ENCODE measurements around the gene RBM39.
A peak's percentile ranks its signal among the peaks of the same experiment; 100 is the strongest.
"Not testable (repeated sequence)": the region's sequence is repeated elsewhere in the genome, so short reads cannot be mapped to it uniquely, and the experiment has no call there.

Gene RBM39

GRCh38 chr20:35706591-35707529 lies 35.2 kb downstream of the RBM39 start:
- not testable (repeated sequence) for DNase-seq (ENCODE audit: low read depth)

- not testable (repeated sequence) for DNase-seq (ENCODE audit: low read depth)
These were observed 36.2 kb downstream of the RBM39 start for GRCh38 chr20:35705894-35706293.

DNA sequence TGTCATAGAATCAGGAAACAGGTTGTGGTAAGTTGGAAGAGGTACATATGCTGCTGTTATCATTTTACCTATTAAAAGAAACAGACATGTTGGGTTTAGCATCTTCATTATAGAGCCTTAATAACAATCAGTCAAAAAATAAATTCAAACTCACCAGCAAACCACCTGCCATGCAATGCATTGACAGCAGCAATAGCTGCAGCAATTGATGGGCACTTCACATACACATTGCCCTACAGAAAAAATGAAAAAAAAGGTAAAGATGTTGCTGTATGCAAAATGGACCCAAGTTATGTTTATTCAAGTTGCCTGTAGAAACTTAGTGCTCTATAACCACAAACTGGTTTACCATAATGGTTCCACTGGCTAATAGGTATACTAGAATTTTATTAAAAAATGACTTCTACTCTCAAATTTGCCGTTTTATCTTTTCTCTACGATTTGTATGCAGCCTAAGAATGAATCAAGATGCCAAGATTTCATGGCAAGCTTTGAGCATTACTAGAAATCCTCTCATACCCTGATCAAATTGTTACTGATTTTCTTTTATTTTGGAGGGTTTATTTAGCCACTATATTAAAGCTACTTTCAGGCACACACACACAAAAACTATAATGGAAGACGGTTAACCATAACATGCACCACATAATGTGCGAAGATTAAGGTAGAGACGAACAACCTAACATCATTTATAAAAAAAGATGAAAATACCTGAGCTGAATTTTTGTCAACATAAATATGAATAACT lies 37.4 kb downstream of the RBM39 start:
- no peak for DNase-seq (ENCODE audit: low read depth)

- DNase-seq (ENCODE audit: low read depth) = no peak
These were observed 39.0 kb downstream of the RBM39 start for GRCh38 chr20:35702824-35703695.

DNA sequence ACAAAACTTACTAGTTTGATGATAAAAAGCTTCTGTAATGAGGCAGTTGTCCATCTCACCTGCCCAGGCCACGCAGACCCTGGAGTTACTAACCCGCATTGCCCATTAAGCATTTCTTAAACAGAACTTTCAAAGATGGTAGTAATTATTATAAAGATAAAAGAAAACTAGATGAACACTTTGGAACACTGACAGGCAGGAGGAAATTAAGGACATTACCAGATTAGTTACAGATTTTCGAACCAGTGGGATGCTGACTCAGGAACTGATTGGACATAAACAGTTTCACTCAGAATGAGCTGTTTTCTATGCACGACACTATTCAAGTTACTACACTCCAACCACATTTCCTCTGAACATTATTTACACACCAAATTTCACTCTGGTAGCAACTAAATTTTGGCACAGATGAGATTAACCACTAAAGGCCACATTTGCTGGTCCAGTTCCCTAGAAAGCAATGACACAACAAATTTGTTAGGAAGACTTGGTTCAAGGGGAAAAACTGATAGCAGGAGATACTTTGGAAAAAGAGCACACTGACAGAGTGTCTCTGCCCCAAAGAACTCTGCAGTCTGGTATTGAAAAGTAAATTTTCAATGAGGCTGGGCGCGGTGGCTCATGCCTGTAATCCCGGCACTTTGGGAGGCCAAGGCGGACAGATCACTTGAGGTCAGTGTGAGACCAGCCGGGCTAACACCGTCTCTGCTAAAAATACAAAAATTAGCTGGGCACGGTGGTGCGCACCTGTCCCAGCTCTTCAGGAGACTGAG lies 39.8 kb downstream of the RBM39 start:
- DNase-seq (ENCODE audit: low read depth) = no peak

GRCh38 chr20:35700625-35701148 lies 41.4 kb downstream of the RBM39 start:
- no peak for DNase-seq (ENCODE audit: low read depth)

- no peak for DNase-seq (ENCODE audit: low read depth)
These were observed 42.0 kb downstream of the RBM39 start for GRCh38 chr20:35699957-35700624.

- DNase-seq (ENCODE audit: low read depth) = peak; percentile 71
These were observed 42.7 kb downstream of the RBM39 start, which contains the start of the genes NFS1 and ROMO1 for GRCh38 chr20:35699127-35699956. Gene NFS1 (minus strand): TSS chr20:35699352. CDS start chr20:35699288, 64 bp downstream. Gene ROMO1 (plus strand): TSS chr20:35699405. CDS start chr20:35699633, 228 bp downstream.

DNA sequence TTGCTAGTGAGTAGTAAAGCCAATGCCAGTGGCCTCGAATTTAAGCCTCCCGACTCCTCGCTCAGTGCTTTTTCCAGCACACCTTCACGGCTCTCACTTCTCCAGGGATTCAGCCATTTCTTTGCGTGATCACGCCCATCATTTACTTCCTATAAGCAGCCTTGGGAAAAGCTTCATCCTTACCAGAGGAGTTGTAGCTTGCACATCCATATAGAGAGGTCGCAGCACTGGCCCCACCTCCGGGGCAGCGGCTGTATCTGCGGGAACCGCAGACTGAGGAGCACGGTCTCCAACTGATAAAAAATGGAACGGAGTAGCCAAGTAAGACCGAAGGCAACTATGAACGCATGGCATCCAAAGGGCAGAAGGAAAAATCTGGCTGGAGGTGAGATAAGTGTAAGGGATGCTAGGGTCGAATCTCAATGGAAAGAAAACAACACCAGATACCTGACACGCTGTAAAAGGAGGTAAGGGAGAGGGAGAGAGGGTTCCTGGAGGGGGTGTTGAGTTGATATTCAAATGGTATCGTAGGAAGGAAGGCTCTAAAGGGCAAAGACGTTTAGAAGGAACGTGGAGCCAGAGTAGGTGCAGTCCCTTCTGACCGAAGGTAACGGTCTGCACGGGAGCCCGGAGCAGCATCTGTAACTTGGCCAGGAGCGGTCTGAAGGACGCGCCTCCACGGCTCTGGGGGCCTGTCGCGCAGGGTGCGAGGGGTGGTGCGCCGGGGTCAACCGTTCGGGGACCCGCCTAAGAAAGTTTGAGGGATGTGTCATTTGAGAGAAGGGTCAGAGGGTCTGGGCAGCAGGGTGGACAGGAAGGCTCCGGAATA lies 43.5 kb downstream of the RBM39 start:
- no peak for DNase-seq (ENCODE audit: low read depth)

DNA sequence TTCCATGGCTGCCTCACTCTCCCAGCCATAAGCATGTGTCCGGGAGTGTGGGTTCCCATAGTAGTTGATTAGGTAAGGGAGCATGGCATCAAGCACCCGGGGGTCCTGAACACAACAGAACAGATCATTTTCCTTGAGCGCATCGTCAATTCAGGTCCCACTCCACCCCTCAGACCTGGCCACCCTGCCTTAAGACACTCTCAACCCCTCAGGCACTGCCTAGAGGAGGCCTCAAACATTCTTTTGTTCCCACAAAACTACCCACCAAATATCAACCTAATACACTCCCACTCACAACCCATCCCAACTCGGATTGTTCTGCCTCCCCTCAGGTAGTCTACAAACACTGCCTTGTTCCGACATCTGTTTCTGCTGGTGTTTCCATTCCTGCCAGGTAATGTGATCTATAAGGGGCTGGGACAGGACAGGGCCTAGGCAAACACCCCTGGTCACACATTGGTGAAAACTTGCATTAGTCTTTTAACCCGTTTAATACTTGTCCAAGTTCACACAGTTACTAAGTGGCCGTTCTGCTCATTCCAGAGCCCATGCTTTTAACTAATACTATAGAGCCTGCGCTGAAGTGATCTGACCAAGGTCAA lies 44.3 kb downstream of the RBM39 start:
- DNase-seq (ENCODE audit: low read depth) = no peak

- no peak for DNase-seq (ENCODE audit: low read depth)
These were observed 46.1 kb downstream of the RBM39 start for GRCh38 chr20:35695978-35696377.

DNA sequence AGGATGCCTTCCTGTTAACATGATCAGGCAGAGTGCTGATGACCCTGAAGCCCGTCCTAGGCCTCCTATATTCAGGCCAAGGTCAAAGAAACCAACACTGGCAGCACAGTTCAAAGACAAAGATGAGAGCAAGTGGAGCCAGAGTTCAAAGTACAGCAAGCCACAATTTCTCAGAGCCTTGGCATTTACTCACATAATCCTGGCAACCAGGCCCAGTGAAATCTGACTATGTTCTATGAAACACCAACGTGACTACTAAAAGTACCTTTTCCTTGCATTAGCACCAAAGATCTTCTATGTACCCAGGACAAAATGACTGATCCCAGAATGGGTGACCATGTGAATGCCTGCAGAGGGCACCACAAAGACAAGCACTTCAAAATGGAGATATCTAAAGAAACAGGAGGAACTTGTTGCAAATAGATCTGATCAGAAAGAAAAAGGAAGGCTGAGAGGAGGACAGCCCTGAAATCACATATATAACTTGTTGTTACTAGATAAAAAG lies 46.8 kb downstream of the RBM39 start:
- DNase-seq (ENCODE audit: low read depth) = no peak

DNA sequence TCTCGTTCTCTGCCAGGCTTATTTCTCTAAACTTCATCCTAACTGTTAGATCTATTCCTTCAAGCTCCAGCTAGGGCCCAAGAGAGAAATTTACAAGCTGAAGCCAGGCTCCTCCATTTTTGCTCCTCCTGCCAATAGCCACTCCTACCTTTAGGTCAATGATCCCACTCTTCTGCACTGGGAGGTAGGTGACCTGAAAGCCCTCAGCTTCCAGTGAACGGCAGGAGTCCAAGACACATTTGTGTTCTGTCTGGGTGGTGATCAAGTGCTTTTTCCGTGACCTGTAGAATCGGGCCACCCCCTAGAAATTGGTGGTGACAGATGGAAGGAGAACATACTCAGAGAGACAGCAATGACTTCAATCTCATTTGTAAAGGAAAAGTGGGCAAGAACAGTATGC lies 51.8 kb downstream of the RBM39 start:
- no peak for DNase-seq (ENCODE audit: low read depth)

DNA sequence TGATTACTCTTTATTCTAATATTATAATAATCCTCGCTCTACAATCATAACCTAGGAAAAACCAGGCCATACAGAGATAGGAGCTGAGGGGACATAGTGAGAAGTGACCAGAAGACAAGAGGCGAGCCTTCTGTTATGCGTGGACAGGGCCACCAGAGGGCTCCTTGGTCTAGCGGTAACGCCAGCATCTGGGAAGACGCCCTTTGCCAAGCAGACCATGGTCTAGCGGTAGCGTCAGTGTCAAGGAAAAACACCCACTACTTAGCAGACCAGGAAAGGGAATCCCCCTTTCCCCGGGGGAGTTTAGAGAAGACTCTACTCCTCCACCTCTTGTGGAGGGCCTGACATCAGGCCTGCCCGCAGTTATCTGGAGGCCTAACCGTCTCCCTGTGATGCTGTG lies 55.2 kb downstream of the RBM39 start:
- DNase-seq (ENCODE audit: low read depth) = not testable (repeated sequence)

DNA sequence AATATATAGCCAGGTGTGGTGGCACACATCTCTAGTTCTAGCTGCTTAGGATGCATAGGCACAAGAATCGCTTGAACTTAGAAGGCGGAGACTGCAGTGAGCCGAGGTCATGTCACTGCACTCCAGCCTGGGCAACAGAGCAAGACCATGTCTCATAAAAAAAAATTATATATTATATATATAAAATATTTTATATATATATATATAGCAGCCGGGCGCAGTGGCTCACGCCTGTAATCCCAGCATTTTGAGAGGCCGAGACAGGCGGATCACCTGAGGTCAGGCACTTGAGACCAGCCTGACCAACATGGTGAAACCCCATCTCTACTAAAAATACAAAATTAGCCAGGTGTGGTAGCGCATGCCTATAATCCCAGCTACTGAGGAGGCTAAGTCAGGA lies 56.7 kb downstream of the RBM39 start:
- DNase-seq (ENCODE audit: low read depth) = not testable (repeated sequence)

GRCh38 chr20:35681960-35682359 lies 60.1 kb downstream of the RBM39 start:
- DNase-seq (ENCODE audit: low read depth) = no peak

DNA sequence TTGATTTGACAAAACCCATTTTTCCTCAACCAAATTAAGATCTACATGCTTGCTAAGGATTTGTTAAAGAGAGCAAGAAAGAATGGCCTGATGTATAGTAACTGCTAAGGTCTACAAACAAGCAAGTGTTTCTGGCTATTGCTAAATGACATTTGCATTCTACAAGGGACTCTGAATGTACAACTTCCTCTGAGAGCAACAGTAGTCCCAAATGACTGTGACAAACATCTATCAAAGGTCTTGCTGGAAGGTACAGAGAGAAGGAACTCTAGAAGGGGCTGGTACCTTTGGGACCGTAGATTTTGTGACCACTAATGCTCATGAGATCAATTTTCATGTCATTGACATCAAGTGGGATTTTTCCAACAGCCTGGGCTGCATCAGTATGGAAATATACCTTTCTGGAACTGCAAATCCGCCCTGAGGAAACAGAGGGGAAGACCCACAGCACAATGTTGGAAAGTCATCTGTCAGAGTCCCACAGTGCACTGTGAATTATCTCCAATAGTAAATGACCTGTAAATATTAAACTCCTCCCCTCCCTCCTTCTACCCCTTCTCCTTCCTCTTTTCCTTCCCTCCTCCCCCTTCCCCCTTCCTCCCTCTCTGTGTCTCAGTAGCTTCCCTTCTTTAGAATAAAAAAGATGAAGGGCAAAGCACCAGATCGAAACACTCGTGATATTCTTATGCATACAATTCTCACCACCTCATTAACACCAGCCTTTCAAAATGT lies 61.4 kb downstream of the RBM39 start:
- DNase-seq (ENCODE audit: low read depth) = no peak

All from stimulated activated CD8-positive, alpha-beta memory T cell treated with anti-CD3 and anti-CD28 coated beads, Interleukin-15, amount 100 ng/mL, for 24 hours (primary cell).